ENCODE measurements around the gene ATF2. TPM values are rescaled to one million over a fixed set of nuclear protein-coding genes. Genes with fewer than 3 reads are reported as not detected.
"Not testable (repeated sequence)": the region's sequence is repeated elsewhere in the genome, so short reads cannot be mapped to it uniquely, and the experiment has no call there.

ATF2 gene
- total and polyA plus RNA-seq, 2 of the 8 experiments (the other 6 are each of a cell fraction or from before 2014, with no cell fraction given) = 31.2 to 46.5 TPM

- H3K9ac ChIP-seq (replicated peaks in 1 of 4; ENCODE audit: extremely low read depth in 1 of 4, low read depth in 3 of 4, low read length in 3 of 4); H3K23ac ChIP-seq (ENCODE audit: insufficient read length); H3K79me1 ChIP-seq (ENCODE audit: low read depth, low read length); H4K91ac ChIP-seq (replicated peaks; ENCODE audit: insufficient read length, low read length); H2BK15ac ChIP-seq (ENCODE audit: low read length); H4K5ac ChIP-seq (ENCODE audit: insufficient read length, low read depth, low read length); H3K23me2 ChIP-seq (ENCODE audit: low read depth, low read length); H3K14ac ChIP-seq (ENCODE audit: insufficient read length); H3K27ac ChIP-seq (ENCODE audit: low read depth, low read length); H3K79me2 ChIP-seq (ENCODE audit: control insufficient read depth in 1 of 2, insufficient read depth in 2 of 2, low read length in 2 of 2); FAIRE-seq; H4K20me1 ChIP-seq (replicated peaks in 1 of 2; ENCODE audit: control insufficient read depth in 1 of 2, insufficient read depth in 2 of 2, low read length in 2 of 2); H3K4me1 ChIP-seq (replicated peaks in 1 of 4; ENCODE audit: control insufficient read depth in 3 of 4, insufficient read depth in 4 of 4, low read length in 3 of 4); H3K4me2 ChIP-seq (ENCODE audit: insufficient read depth in 1 of 2, low read depth in 2 of 2, low read length in 2 of 2); H2BK5ac ChIP-seq (ENCODE audit: low read depth, low read length); H2BK20ac ChIP-seq (ENCODE audit: low read length); H3K27me3 ChIP-seq (replicated peaks in 1 of 4; ENCODE audit: control insufficient read depth in 3 of 4, extremely low read depth in 1 of 4, insufficient read depth in 3 of 4, low read length in 3 of 4); H2AK5ac ChIP-seq (ENCODE audit: low read depth, low read length); H3K18ac ChIP-seq (ENCODE audit: extremely low read depth, low read length); H3K4me3 ChIP-seq (ENCODE audit: extremely low read depth in 1 of 4, insufficient read depth in 2 of 4, low read depth in 3 of 4, low read length in 4 of 4); H2BK120ac ChIP-seq (replicated peaks; ENCODE audit: low read depth, low read length); H4K8ac ChIP-seq (ENCODE audit: extremely low read depth, insufficient read depth, low read length); DNase-seq (ENCODE audit: low read depth in 1 of 2, low spot score in 2 of 2); CTCF ChIA-PET (ENCODE audit: partially characterized antibody); H3K4ac ChIP-seq (replicated peaks; ENCODE audit: insufficient read length, low read depth, low read length); H2AFZ ChIP-seq (ENCODE audit: low read length); H2BK12ac ChIP-seq (ENCODE audit: low read depth, low read length); POLR2A ChIA-PET (ENCODE audit: partially characterized antibody); H3K56ac ChIP-seq (replicated peaks; ENCODE audit: insufficient read length, low read depth, low read length): not testable (repeated sequence)
- Histone ChIP-seq H3K36me3 (ENCODE audit: control insufficient read depth in 2 of 4, insufficient read depth in 4 of 4, low read length in 3 of 4) (peaks cover 0 to 46% (median 24%) of the 10 kb centered on the region in 4 experiments; a peak in 5 of 8 replicates), H3K9me3 (ENCODE audit: insufficient read depth in 2 of 2, low read depth in 1 of 2, low read length in 1 of 2) (peaks cover 6 to 16% of the 10 kb centered on the region in 2 experiments)
- WGBS, 2 experiments (ENCODE audit: extremely low coverage in 1 of 2, insufficient coverage in 1 of 2, insufficient read length in 1 of 2, insufficient replicate concordance in 2 of 2, low coverage in 1 of 2, low lambda C conversion rate in 2 of 2, missing lambda C conversion rate in 1 of 2) = 90% methylated on average over 4 of the region's 39 CpGs; no CpG with 5 or more reads in 1 of the 2 experiments
Measured at GRCh38 chr2:175108091-175108490, 59.9 kb downstream of the ATF2 start.
